ENCODE data around the gene CDK3.

DNA sequence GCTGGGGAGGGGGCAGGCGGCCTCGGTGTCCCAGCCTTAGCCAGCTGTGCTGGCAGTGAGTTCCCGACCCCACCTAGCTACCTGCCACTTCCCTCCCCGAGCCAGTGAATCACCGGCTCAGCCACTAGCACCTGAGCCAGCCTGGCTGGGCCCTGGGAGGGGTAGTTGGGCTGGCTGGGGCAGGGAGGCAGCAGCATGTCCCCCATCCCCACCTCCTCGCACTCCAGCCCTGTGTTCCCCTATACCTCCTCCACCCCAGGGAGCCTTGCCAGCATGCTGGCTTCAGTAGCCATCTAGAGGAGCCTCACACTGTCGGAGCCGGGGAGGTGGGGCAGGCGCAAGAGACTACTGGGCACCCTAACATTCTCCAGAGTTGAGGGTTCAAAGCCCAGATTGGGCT lies 23.7 kb downstream of the CDK3 start:
- TF ChIP-seq, protein P1, sequence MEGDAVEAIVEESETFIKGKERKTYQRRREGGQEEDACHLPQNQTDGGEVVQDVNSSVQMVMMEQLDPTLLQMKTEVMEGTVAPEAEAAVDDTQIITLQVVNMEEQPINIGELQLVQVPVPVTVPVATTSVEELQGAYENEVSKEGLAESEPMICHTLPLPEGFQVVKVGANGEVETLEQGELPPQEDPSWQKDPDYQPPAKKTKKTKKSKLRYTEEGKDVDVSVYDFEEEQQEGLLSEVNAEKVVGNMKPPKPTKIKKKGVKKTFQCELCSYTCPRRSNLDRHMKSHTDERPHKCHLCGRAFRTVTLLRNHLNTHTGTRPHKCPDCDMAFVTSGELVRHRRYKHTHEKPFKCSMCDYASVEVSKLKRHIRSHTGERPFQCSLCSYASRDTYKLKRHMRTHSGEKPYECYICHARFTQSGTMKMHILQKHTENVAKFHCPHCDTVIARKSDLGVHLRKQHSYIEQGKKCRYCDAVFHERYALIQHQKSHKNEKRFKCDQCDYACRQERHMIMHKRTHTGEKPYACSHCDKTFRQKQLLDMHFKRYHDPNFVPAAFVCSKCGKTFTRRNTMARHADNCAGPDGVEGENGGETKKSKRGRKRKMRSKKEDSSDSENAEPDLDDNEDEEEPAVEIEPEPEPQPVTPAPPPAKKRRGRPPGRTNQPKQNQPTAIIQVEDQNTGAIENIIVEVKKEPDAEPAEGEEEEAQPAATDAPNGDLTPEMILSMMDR (IDR thresholded peaks at IDR 0.05; ENCODE audit: low read length), result no peak
- TF ChIP-seq EZH2phosphoT487 (IDR thresholded peaks at IDR 0.05; ENCODE audit: low read length) (no peak), EZH2 (optimal IDR thresholded peaks at IDR 0.05; ENCODE audit: low read depth, low read length) (no peak)

All from MM.1S (cell line).